ENCODE measurements around the gene ULK1.

Gene ULK1

GRCh38 chr12:131894313-131894860 lies at the start of gene ULK1:
Gene ULK1, plus strand, starts transcription at chr12:131894622. Its CDS starts 380 bp downstream, at chr12:131895002.
- DNase-seq (ENCODE audit: low read depth, low spot score), result peak; percentile 52
- no peaks in the 10 kb centered on the region for H3K27me3 ChIP-seq (ENCODE audit: control insufficient read depth, insufficient read depth, low read length)
- H3K27ac ChIP-seq (ENCODE audit: low read length), result no peak within 1 kb of the TSS
- no CpG with 5 or more reads among the region's 64 CpGs for WGBS (ENCODE audit: insufficient coverage, insufficient read length)
- H3K36me3 ChIP-seq (ENCODE audit: control insufficient read depth, insufficient read depth, low read length), result no peaks in the 10 kb centered on the region
- peaks cover 6% of the 10 kb centered on the region for H3K4me1 ChIP-seq (ENCODE audit: control insufficient read depth, insufficient read depth, low read length)
- H3K4me3 ChIP-seq (ENCODE audit: low read length), result peak within 1 kb of the TSS; percentile 86; the same call in 1 of the 2 replicates
- no peaks in the 10 kb centered on the region for H3K9me3 ChIP-seq (ENCODE audit: control insufficient read depth, insufficient read depth, low read length)

- no peak for DNase-seq (ENCODE audit: low read depth, low spot score)
- no peaks in the 10 kb centered on the region for H3K4me1 ChIP-seq (ENCODE audit: control insufficient read depth, insufficient read depth, low read length)
- no peak overlapping the region for H3K4me3 ChIP-seq (ENCODE audit: low read length)
- WGBS (ENCODE audit: insufficient coverage, insufficient read length), result no CpG with 5 or more reads among the region's 25 CpGs
- H3K9me3 ChIP-seq (ENCODE audit: control insufficient read depth, insufficient read depth, low read length), result no peaks in the 10 kb centered on the region
- no peak overlapping the region for H3K27ac ChIP-seq (ENCODE audit: low read length)
- peaks cover 12% of the 10 kb centered on the region; the same call in 1 of the 2 replicates for H3K36me3 ChIP-seq (ENCODE audit: control insufficient read depth, insufficient read depth, low read length)
- no peaks in the 10 kb centered on the region for H3K27me3 ChIP-seq (ENCODE audit: control insufficient read depth, insufficient read depth, low read length)
These were observed 49.8 kb upstream of the ULK1 start for GRCh38 chr12:131844656-131845055.

- peaks cover 15% of the 10 kb centered on the region; the same call in 1 of the 2 replicates for H3K36me3 ChIP-seq (ENCODE audit: control insufficient read depth, insufficient read depth, low read length)
- no peaks in the 10 kb centered on the region for H3K27me3 ChIP-seq (ENCODE audit: control insufficient read depth, insufficient read depth, low read length)
- H3K4me3 ChIP-seq (ENCODE audit: low read length), result no peak overlapping the region
- WGBS (ENCODE audit: insufficient coverage, insufficient read length), result no CpG with 5 or more reads among the region's 29 CpGs
- no peaks in the 10 kb centered on the region for H3K9me3 ChIP-seq (ENCODE audit: control insufficient read depth, insufficient read depth, low read length)
- no peak overlapping the region for H3K27ac ChIP-seq (ENCODE audit: low read length)
- no peak for DNase-seq (ENCODE audit: low read depth, low spot score)
- H3K4me1 ChIP-seq (ENCODE audit: control insufficient read depth, insufficient read depth, low read length), result no peaks in the 10 kb centered on the region
These were observed 49.3 kb upstream of the ULK1 start for GRCh38 chr12:131845121-131845520.

GRCh38 chr12:131847456-131847855 lies 47.0 kb upstream of the ULK1 start:
- no CpG with 5 or more reads among the region's 10 CpGs for WGBS (ENCODE audit: insufficient coverage, insufficient read length)
- Histone ChIP-seq H3K27me3 (ENCODE audit: control insufficient read depth, insufficient read depth, low read length) (no peaks in the 10 kb centered on the region), H3K4me3 (ENCODE audit: low read length) (no peak overlapping the region), H3K4me1 (ENCODE audit: control insufficient read depth, insufficient read depth, low read length) (no peaks in the 10 kb centered on the region), H3K9me3 (ENCODE audit: control insufficient read depth, insufficient read depth, low read length) (no peaks in the 10 kb centered on the region), H3K36me3 (ENCODE audit: control insufficient read depth, insufficient read depth, low read length) (peaks cover 9% of the 10 kb centered on the region; the same call in 1 of the 2 replicates), H3K27ac (ENCODE audit: low read length) (no peak overlapping the region)
- no peak for DNase-seq (ENCODE audit: low read depth, low spot score)

GRCh38 chr12:131848753-131849152 lies 45.7 kb upstream of the ULK1 start:
- no peak for DNase-seq (ENCODE audit: low read depth, low spot score)
- no peak overlapping the region for H3K27ac ChIP-seq (ENCODE audit: low read length)
- H3K27me3 ChIP-seq (ENCODE audit: control insufficient read depth, insufficient read depth, low read length), result no peaks in the 10 kb centered on the region
- no CpG with 5 or more reads among the region's 24 CpGs for WGBS (ENCODE audit: insufficient coverage, insufficient read length)
- H3K4me1 ChIP-seq (ENCODE audit: control insufficient read depth, insufficient read depth, low read length), result no peaks in the 10 kb centered on the region
- H3K4me3 ChIP-seq (ENCODE audit: low read length), result no peak overlapping the region
- H3K9me3 ChIP-seq (ENCODE audit: control insufficient read depth, insufficient read depth, low read length), result no peaks in the 10 kb centered on the region
- peaks cover 9% of the 10 kb centered on the region; the same call in 1 of the 2 replicates for H3K36me3 ChIP-seq (ENCODE audit: control insufficient read depth, insufficient read depth, low read length)

- H3K4me3 ChIP-seq (ENCODE audit: low read length), result no peak overlapping the region
- no peak overlapping the region for H3K27ac ChIP-seq (ENCODE audit: low read length)
- WGBS (ENCODE audit: insufficient coverage, insufficient read length), result no CpG with 5 or more reads among the region's 47 CpGs
- no peaks in the 10 kb centered on the region for H3K27me3 ChIP-seq (ENCODE audit: control insufficient read depth, insufficient read depth, low read length)
- H3K36me3 ChIP-seq (ENCODE audit: control insufficient read depth, insufficient read depth, low read length), result peaks cover 8% of the 10 kb centered on the region; the same call in 1 of the 2 replicates
- H3K4me1 ChIP-seq (ENCODE audit: control insufficient read depth, insufficient read depth, low read length), result no peaks in the 10 kb centered on the region
- DNase-seq (ENCODE audit: low read depth, low spot score), result no peak
- H3K9me3 ChIP-seq (ENCODE audit: control insufficient read depth, insufficient read depth, low read length), result no peaks in the 10 kb centered on the region
These were observed 44.5 kb upstream of the ULK1 start for GRCh38 chr12:131849700-131850553.

GRCh38 chr12:131850856-131851559 lies 43.4 kb upstream of the ULK1 start:
- no CpG with 5 or more reads among the region's 41 CpGs for WGBS (ENCODE audit: insufficient coverage, insufficient read length)
- no peaks in the 10 kb centered on the region for H3K4me1 ChIP-seq (ENCODE audit: control insufficient read depth, insufficient read depth, low read length)
- no peak overlapping the region for H3K4me3 ChIP-seq (ENCODE audit: low read length)
- H3K36me3 ChIP-seq (ENCODE audit: control insufficient read depth, insufficient read depth, low read length), result peaks cover 5% of the 10 kb centered on the region; the same call in 1 of the 2 replicates
- no peaks in the 10 kb centered on the region for H3K9me3 ChIP-seq (ENCODE audit: control insufficient read depth, insufficient read depth, low read length)
- H3K27me3 ChIP-seq (ENCODE audit: control insufficient read depth, insufficient read depth, low read length), result no peaks in the 10 kb centered on the region
- no peak for DNase-seq (ENCODE audit: low read depth, low spot score)
- H3K27ac ChIP-seq (ENCODE audit: low read length), result no peak overlapping the region

GRCh38 chr12:131851741-131852550 lies 42.5 kb upstream of the ULK1 start:
- Histone ChIP-seq H3K27me3 (ENCODE audit: control insufficient read depth, insufficient read depth, low read length) (no peaks in the 10 kb centered on the region), H3K27ac (ENCODE audit: low read length) (no peak overlapping the region), H3K9me3 (ENCODE audit: control insufficient read depth, insufficient read depth, low read length) (no peaks in the 10 kb centered on the region), H3K4me1 (ENCODE audit: control insufficient read depth, insufficient read depth, low read length) (no peaks in the 10 kb centered on the region), H3K4me3 (ENCODE audit: low read length) (no peak overlapping the region), H3K36me3 (ENCODE audit: control insufficient read depth, insufficient read depth, low read length) (peaks cover 5% of the 10 kb centered on the region; the same call in 1 of the 2 replicates)
- WGBS (ENCODE audit: insufficient coverage, insufficient read length), result no CpG with 5 or more reads among the region's 37 CpGs
- DNase-seq (ENCODE audit: low read depth, low spot score), result no peak

GRCh38 chr12:131852551-131853299 lies 41.7 kb upstream of the ULK1 start:
- DNase-seq (ENCODE audit: low read depth, low spot score), result no peak
- no peak overlapping the region for H3K27ac ChIP-seq (ENCODE audit: low read length)
- H3K4me1 ChIP-seq (ENCODE audit: control insufficient read depth, insufficient read depth, low read length), result no peaks in the 10 kb centered on the region
- no peak overlapping the region for H3K4me3 ChIP-seq (ENCODE audit: low read length)
- no peaks in the 10 kb centered on the region for H3K9me3 ChIP-seq (ENCODE audit: control insufficient read depth, insufficient read depth, low read length)
- H3K27me3 ChIP-seq (ENCODE audit: control insufficient read depth, insufficient read depth, low read length), result no peaks in the 10 kb centered on the region
- peaks cover 5% of the 10 kb centered on the region; the same call in 1 of the 2 replicates for H3K36me3 ChIP-seq (ENCODE audit: control insufficient read depth, insufficient read depth, low read length)
- WGBS (ENCODE audit: insufficient coverage, insufficient read length), result no CpG with 5 or more reads among the region's 24 CpGs

All from iPS DF 6.9 (cell line).